Measurements from ENCODE around the gene CABP7.

Gene CABP7

DNA sequence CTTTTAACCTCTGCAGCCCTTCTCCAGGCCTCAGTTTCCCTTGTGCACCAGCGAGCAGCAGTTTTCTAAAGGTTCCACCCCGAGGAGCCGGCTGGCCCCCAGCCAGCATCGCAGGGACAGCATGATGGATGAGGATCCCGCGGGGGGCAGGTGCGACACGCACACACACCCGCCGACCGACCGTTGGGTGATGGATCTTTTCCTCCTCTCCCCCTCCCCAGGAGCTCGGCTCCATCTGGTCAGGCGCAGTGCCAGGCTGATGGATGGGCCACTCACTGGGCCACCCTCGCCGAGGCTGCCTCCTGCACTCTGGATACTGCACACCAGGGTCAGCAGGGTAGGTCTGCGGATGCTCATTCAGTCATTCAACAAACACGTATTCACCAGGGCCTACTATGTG, 12.8 kb upstream of the CABP7 start:
- Histone ChIP-seq H3K18ac (ENCODE audit: low read length) (no peak overlapping the region), H3K36me3 (ENCODE audit: control insufficient read depth, insufficient read depth, low read length) (no peaks in the 10 kb centered on the region), H3K56ac (ENCODE audit: low read length) (no peak overlapping the region), H3K9ac (ENCODE audit: low read length) (no peak overlapping the region), H2BK5ac (ENCODE audit: low read length) (no peak overlapping the region), H3K79me1 (ENCODE audit: low read length) (no peaks in the 10 kb centered on the region), H2BK15ac (replicated peaks; ENCODE audit: low read depth) (no peak overlapping the region), H3K4ac (ENCODE audit: low read depth, low read length) (no peak overlapping the region), H3K27me3 (ENCODE audit: insufficient read depth, low read length, poor library complexity) (peaks cover 2% of the 10 kb centered on the region), H3K27ac (ENCODE audit: low read depth, low read length) (no peak overlapping the region), H4K5ac (ENCODE audit: low read length) (no peak overlapping the region), H3K4me3 (ENCODE audit: low read length) (no peak overlapping the region), H2BK120ac (ENCODE audit: low read depth, low read length) (no peak overlapping the region), H3K4me1 (ENCODE audit: control insufficient read depth, low read depth, low read length) (peaks cover 4% of the 10 kb centered on the region), H2AK5ac (ENCODE audit: low read length) (no peak overlapping the region), H3K4me2 (ENCODE audit: low read length) (no peak overlapping the region), H3K23ac (ENCODE audit: low read length) (no peak overlapping the region), H3K79me2 (ENCODE audit: control insufficient read depth, insufficient read depth, low read length) (no peaks in the 10 kb centered on the region), H4K8ac (ENCODE audit: low read depth, low read length) (no peak overlapping the region)
- WGBS (ENCODE audit: extremely low coverage, insufficient coverage, low lambda C conversion rate), result no CpG with 5 or more reads among the region's 18 CpGs
- no peak for DNase-seq

DNA sequence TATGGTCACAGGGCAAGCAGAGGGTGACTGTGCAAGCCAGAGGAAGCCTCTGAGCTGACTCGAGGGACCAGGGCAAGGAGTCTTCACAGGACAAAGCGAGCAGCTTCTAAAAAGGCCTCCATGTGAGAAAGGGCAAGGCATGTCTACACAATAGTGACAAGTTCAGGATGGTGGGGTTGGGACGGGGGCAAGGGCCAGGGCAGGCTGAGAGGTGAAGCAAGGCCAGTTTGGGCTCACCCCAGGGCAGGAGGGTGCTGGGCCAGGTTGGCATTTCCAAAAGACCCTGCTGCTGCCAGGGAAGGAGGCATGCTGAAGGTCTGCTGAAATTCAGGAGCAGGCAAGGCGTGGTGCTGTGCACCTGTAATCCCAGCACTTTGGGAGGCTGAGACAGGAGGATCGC, 12.3 kb upstream of the CABP7 start:
- Histone ChIP-seq H3K18ac (ENCODE audit: low read length) (no peak overlapping the region), H3K4me2 (ENCODE audit: low read length) (no peak overlapping the region), H3K79me1 (ENCODE audit: low read length) (no peaks in the 10 kb centered on the region), H2BK120ac (ENCODE audit: low read depth, low read length) (no peak overlapping the region), H3K36me3 (ENCODE audit: control insufficient read depth, insufficient read depth, low read length) (no peaks in the 10 kb centered on the region), H3K4me1 (ENCODE audit: control insufficient read depth, low read depth, low read length) (peaks cover 4% of the 10 kb centered on the region), H2BK15ac (replicated peaks; ENCODE audit: low read depth) (no peak overlapping the region), H3K79me2 (ENCODE audit: control insufficient read depth, insufficient read depth, low read length) (no peaks in the 10 kb centered on the region), H3K4ac (ENCODE audit: low read depth, low read length) (no peak overlapping the region), H2BK5ac (ENCODE audit: low read length) (no peak overlapping the region), H4K5ac (ENCODE audit: low read length) (no peak overlapping the region), H3K23ac (ENCODE audit: low read length) (no peak overlapping the region), H3K9ac (ENCODE audit: low read length) (no peak overlapping the region), H4K8ac (ENCODE audit: low read depth, low read length) (no peak overlapping the region), H3K27me3 (ENCODE audit: insufficient read depth, low read length, poor library complexity) (peaks cover 2% of the 10 kb centered on the region), H3K27ac (ENCODE audit: low read depth, low read length) (no peak overlapping the region), H3K56ac (ENCODE audit: low read length) (no peak overlapping the region), H3K4me3 (ENCODE audit: low read length) (no peak overlapping the region), H2AK5ac (ENCODE audit: low read length) (no peak overlapping the region)
- WGBS (ENCODE audit: extremely low coverage, insufficient coverage, low lambda C conversion rate), result no CpG with 5 or more reads among the region's 5 CpGs
- no peak for DNase-seq

GRCh38 chr22:29710193-29710592, 9.6 kb upstream of the CABP7 start:
- no peak overlapping the region for H2AK5ac ChIP-seq (ENCODE audit: low read length)
- no peak overlapping the region for H3K27ac ChIP-seq (ENCODE audit: low read depth, low read length)
- no CpG with 5 or more reads among the region's 15 CpGs for WGBS (ENCODE audit: extremely low coverage, insufficient coverage, low lambda C conversion rate)
- H2BK5ac ChIP-seq (ENCODE audit: low read length), result no peak overlapping the region
- no peak overlapping the region for H3K4me3 ChIP-seq (ENCODE audit: low read length)
- H3K56ac ChIP-seq (ENCODE audit: low read length), result no peak overlapping the region
- H3K36me3 ChIP-seq (ENCODE audit: control insufficient read depth, insufficient read depth, low read length), result no peaks in the 10 kb centered on the region
- H3K4me1 ChIP-seq (ENCODE audit: control insufficient read depth, low read depth, low read length), result no peaks in the 10 kb centered on the region
- no peaks in the 10 kb centered on the region for H3K79me1 ChIP-seq (ENCODE audit: low read length)
- no peak overlapping the region for H3K18ac ChIP-seq (ENCODE audit: low read length)
- no peak for DNase-seq
- no peak overlapping the region for H3K4me2 ChIP-seq (ENCODE audit: low read length)
- no peak overlapping the region for H3K23ac ChIP-seq (ENCODE audit: low read length)
- H3K79me2 ChIP-seq (ENCODE audit: control insufficient read depth, insufficient read depth, low read length), result no peaks in the 10 kb centered on the region
- H3K4ac ChIP-seq (ENCODE audit: low read depth, low read length), result no peak overlapping the region
- no peak overlapping the region for H2BK120ac ChIP-seq (ENCODE audit: low read depth, low read length)
- H4K8ac ChIP-seq (ENCODE audit: low read depth, low read length), result no peak overlapping the region
- no peak overlapping the region for H2BK15ac ChIP-seq (replicated peaks; ENCODE audit: low read depth)
- no peak overlapping the region for H4K5ac ChIP-seq (ENCODE audit: low read length)
- no peak overlapping the region for H3K9ac ChIP-seq (ENCODE audit: low read length)
- H3K27me3 ChIP-seq (ENCODE audit: insufficient read depth, low read length, poor library complexity), result no peaks in the 10 kb centered on the region

DNA sequence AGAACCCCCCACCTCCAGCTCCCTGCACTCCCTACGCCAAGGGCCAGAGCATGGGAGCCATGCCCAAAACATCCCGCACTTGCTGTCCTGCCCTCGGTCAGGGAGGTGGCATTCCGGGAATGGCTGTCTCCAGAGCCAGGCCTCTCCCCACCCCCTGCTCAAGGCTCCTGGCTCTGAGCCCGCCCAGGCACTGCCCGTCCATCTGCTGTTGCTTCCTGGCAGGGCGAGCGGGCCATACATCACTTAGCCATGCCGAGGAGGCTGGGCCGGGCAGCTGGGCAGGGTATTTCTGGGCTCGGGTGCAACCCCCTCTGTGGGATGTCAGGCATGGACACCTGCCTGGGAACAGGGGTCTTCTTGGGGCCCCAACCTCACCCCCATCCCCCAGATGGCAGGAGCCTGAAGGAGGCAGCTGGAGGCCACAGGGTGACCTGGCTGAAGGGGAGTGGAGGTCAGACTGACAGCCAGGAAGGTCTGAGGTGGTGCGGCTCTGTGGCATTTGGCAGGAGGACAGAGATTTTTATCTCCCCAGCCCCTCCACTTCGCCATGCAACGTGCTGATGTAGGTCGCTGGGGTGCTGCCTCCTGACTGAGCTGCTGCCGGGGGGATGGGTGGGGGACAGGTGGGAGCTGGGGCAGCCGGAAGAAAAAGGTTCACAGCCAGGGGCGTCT, 8.7 kb upstream of the CABP7 start:
- Histone ChIP-seq H3K9ac (ENCODE audit: low read length) (no peak overlapping the region), H2BK120ac (ENCODE audit: low read depth, low read length) (no peak overlapping the region), H2BK15ac (replicated peaks; ENCODE audit: low read depth) (no peak overlapping the region), H3K79me2 (ENCODE audit: control insufficient read depth, insufficient read depth, low read length) (no peaks in the 10 kb centered on the region), H2AK5ac (ENCODE audit: low read length) (no peak overlapping the region), H3K36me3 (ENCODE audit: control insufficient read depth, insufficient read depth, low read length) (no peaks in the 10 kb centered on the region), H4K5ac (ENCODE audit: low read length) (no peak overlapping the region), H3K4ac (ENCODE audit: low read depth, low read length) (no peak overlapping the region), H3K4me2 (ENCODE audit: low read length) (no peak overlapping the region), H3K79me1 (ENCODE audit: low read length) (no peaks in the 10 kb centered on the region), H3K56ac (ENCODE audit: low read length) (no peak overlapping the region), H3K4me3 (ENCODE audit: low read length) (no peak overlapping the region), H3K23ac (ENCODE audit: low read length) (no peak overlapping the region), H2BK5ac (ENCODE audit: low read length) (no peak overlapping the region), H4K8ac (ENCODE audit: low read depth, low read length) (no peak overlapping the region), H3K18ac (ENCODE audit: low read length) (no peak overlapping the region), H3K4me1 (ENCODE audit: control insufficient read depth, low read depth, low read length) (no peaks in the 10 kb centered on the region), H3K27me3 (ENCODE audit: insufficient read depth, low read length, poor library complexity) (no peaks in the 10 kb centered on the region), H3K27ac (ENCODE audit: low read depth, low read length) (no peak overlapping the region)
- WGBS (ENCODE audit: extremely low coverage, insufficient coverage, low lambda C conversion rate), result no CpG with 5 or more reads among the region's 18 CpGs
- no peak for DNase-seq

DNA sequence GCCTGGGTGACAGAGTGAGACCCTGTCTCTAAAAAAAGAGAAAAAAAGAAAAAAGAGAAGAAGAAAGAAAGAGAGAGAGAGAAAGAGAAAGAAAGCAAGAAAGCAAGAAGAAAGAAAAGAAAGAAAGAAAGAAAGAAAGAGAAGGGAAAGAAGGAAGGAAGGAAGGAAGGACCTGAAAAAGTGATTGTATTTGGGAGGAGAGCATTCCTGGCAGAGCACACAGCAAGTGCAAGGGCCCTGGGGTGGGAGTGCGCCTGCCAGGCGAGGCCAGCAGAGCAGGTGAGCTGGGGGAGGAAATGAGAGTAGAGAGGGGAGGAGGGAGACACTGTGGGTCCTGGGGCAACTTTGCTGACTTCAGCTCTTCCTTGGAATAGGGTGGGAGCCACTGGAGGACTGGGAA, 7.7 kb upstream of the CABP7 start:
- H3K4me3 ChIP-seq (ENCODE audit: low read length), result no peak overlapping the region
- H2BK5ac ChIP-seq (ENCODE audit: low read length), result no peak overlapping the region
- no peak overlapping the region for H3K23ac ChIP-seq (ENCODE audit: low read length)
- H3K9ac ChIP-seq (ENCODE audit: low read length), result no peak overlapping the region
- no CpG with 5 or more reads among the region's 2 CpGs for WGBS (ENCODE audit: extremely low coverage, insufficient coverage, low lambda C conversion rate)
- DNase-seq, result no peak
- H3K4me2 ChIP-seq (ENCODE audit: low read length), result no peak overlapping the region
- H3K18ac ChIP-seq (ENCODE audit: low read length), result no peak overlapping the region
- no peaks in the 10 kb centered on the region for H3K79me1 ChIP-seq (ENCODE audit: low read length)
- H2BK120ac ChIP-seq (ENCODE audit: low read depth, low read length), result no peak overlapping the region
- H2AK5ac ChIP-seq (ENCODE audit: low read length), result no peak overlapping the region
- H4K8ac ChIP-seq (ENCODE audit: low read depth, low read length), result no peak overlapping the region
- no peak overlapping the region for H3K27ac ChIP-seq (ENCODE audit: low read depth, low read length)
- no peak overlapping the region for H2BK15ac ChIP-seq (replicated peaks; ENCODE audit: low read depth)
- no peaks in the 10 kb centered on the region for H3K79me2 ChIP-seq (ENCODE audit: control insufficient read depth, insufficient read depth, low read length)
- no peaks in the 10 kb centered on the region for H3K4me1 ChIP-seq (ENCODE audit: control insufficient read depth, low read depth, low read length)
- H4K5ac ChIP-seq (ENCODE audit: low read length), result no peak overlapping the region
- no peak overlapping the region for H3K4ac ChIP-seq (ENCODE audit: low read depth, low read length)
- no peak overlapping the region for H3K56ac ChIP-seq (ENCODE audit: low read length)
- H3K27me3 ChIP-seq (ENCODE audit: insufficient read depth, low read length, poor library complexity), result no peaks in the 10 kb centered on the region
- no peaks in the 10 kb centered on the region for H3K36me3 ChIP-seq (ENCODE audit: control insufficient read depth, insufficient read depth, low read length)

GRCh38 chr22:29713156-29713727, 6.6 kb upstream of the CABP7 start:
- Histone ChIP-seq H2AK5ac (ENCODE audit: low read length) (no peak overlapping the region), H3K18ac (ENCODE audit: low read length) (no peak overlapping the region), H3K36me3 (ENCODE audit: control insufficient read depth, insufficient read depth, low read length) (no peaks in the 10 kb centered on the region), H3K23ac (ENCODE audit: low read length) (no peak overlapping the region), H3K4me1 (ENCODE audit: control insufficient read depth, low read depth, low read length) (no peaks in the 10 kb centered on the region), H2BK120ac (ENCODE audit: low read depth, low read length) (no peak overlapping the region), H3K4me3 (ENCODE audit: low read length) (no peak overlapping the region), H3K56ac (ENCODE audit: low read length) (no peak overlapping the region), H3K9ac (ENCODE audit: low read length) (no peak overlapping the region), H3K79me1 (ENCODE audit: low read length) (no peaks in the 10 kb centered on the region), H4K5ac (ENCODE audit: low read length) (no peak overlapping the region), H2BK15ac (replicated peaks; ENCODE audit: low read depth) (no peak overlapping the region), H4K8ac (ENCODE audit: low read depth, low read length) (no peak overlapping the region), H3K4me2 (ENCODE audit: low read length) (no peak overlapping the region), H3K79me2 (ENCODE audit: control insufficient read depth, insufficient read depth, low read length) (no peaks in the 10 kb centered on the region), H3K4ac (ENCODE audit: low read depth, low read length) (no peak overlapping the region), H2BK5ac (ENCODE audit: low read length) (no peak overlapping the region), H3K27ac (ENCODE audit: low read depth, low read length) (no peak overlapping the region), H3K27me3 (ENCODE audit: insufficient read depth, low read length, poor library complexity) (no peaks in the 10 kb centered on the region)
- WGBS (ENCODE audit: extremely low coverage, insufficient coverage, low lambda C conversion rate), result no CpG with 5 or more reads among the region's 8 CpGs
- DNase-seq, result no peak
